HEK293T (cell line): ENCODE results near the gene PER3.

Experiments
- CTCF ChIA-PET: fragments of 350-600 bp; formaldehyde crosslinking; extraction: SDS; loops from one replicate; lab custom pipeline; 2021; ENCODE audit warnings: antibody characterized with exemption, inconsistent platforms; lab: Yijun Ruan, JAX
- POLR2A ChIA-PET: fragments of 350-600 bp; formaldehyde crosslinking; extraction: SDS; loops from one replicate; lab custom pipeline; 2020; ENCODE audit warnings: antibody characterized with exemption, inconsistent platforms; lab: Yijun Ruan, JAX
- DNase-seq: peaks from one replicate; pipeline ENCODE4 v3.0.0; 2012; ENCODE audit warnings: mixed read lengths; ENCODE audit errors: extremely low spot score
- ARNT ChIP-seq: fragments of 450-650 bp; IDR thresholded peaks from 2 replicates; pipeline ENCODE4 v1.6.1; 2017; ENCODE audit warnings: mild to moderate bottlenecking
- BHLHE40 ChIP-seq: fragments of 450-650 bp; IDR thresholded peaks from 2 replicates; pipeline ENCODE4 v1.6.1; 2016; ENCODE audit warnings: mild to moderate bottlenecking, moderate library complexity, borderline replicate concordance
- CTBP1 ChIP-seq: fragments of 450-650 bp; IDR thresholded peaks from 2 replicates; pipeline ENCODE4 v1.6.1; 2016; ENCODE audit warnings: borderline replicate concordance
- ELF4 ChIP-seq: fragments of 450-650 bp; IDR thresholded peaks from 2 replicates; pipeline ENCODE4 v1.6.1; 2017; ENCODE audit warnings: antibody characterized with exemption
- FOXA1 ChIP-seq: fragments of 450-650 bp; IDR thresholded peaks from 2 replicates; pipeline ENCODE4 v1.6.1; 2016; ENCODE audit warnings: mild to moderate bottlenecking
- FOXK2 ChIP-seq: fragments of 450-650 bp; IDR thresholded peaks from 2 replicates; pipeline ENCODE4 v1.6.1; 2016; ENCODE audit warnings: mild to moderate bottlenecking
- FOXM1 ChIP-seq: fragments of 450-650 bp; IDR thresholded peaks from 2 replicates; pipeline ENCODE4 v1.6.1; 2017; ENCODE audit warnings: mild to moderate bottlenecking, borderline replicate concordance
- HDGF ChIP-seq: fragments of 450-650 bp; IDR thresholded peaks from 2 replicates; pipeline ENCODE4 v1.6.1; 2017; ENCODE audit warnings: antibody characterized with exemption, borderline replicate concordance
- L3MBTL2 ChIP-seq: fragments of 450-650 bp; conservative IDR thresholded peaks from 2 replicates; pipeline ENCODE4 v1.6.1; 2016; ENCODE audit warnings: mild to moderate bottlenecking
- LEF1 ChIP-seq: fragments of 450-650 bp; IDR thresholded peaks from 2 replicates; pipeline ENCODE4 v1.6.1; 2017; ENCODE audit warnings: mild to moderate bottlenecking, borderline replicate concordance
- NFRKB ChIP-seq: fragments of 450-650 bp; IDR thresholded peaks from 2 replicates; pipeline ENCODE4 v1.6.1; 2016; ENCODE audit warnings: mild to moderate bottlenecking, moderate library complexity
- PKNOX1 ChIP-seq: fragments of 450-650 bp; IDR thresholded peaks from 2 replicates; pipeline ENCODE4 v1.6.1; 2016
- SP1 ChIP-seq: fragments of 450-650 bp; IDR thresholded peaks from 2 replicates; pipeline ENCODE4 v1.6.1; 2017
- SUZ12 ChIP-seq: fragments of 450-650 bp; IDR thresholded peaks from 2 replicates; pipeline ENCODE4 v1.6.1; 2016; ENCODE audit warnings: mild to moderate bottlenecking
- TARDBP ChIP-seq: fragments of 450-650 bp; IDR thresholded peaks from 2 replicates; pipeline ENCODE4 v1.6.1; 2016
- ZNF384 ChIP-seq: fragments of 450-650 bp; IDR thresholded peaks from 2 replicates; pipeline ENCODE4 v1.6.1; 2016

Gene PER3

DNA sequence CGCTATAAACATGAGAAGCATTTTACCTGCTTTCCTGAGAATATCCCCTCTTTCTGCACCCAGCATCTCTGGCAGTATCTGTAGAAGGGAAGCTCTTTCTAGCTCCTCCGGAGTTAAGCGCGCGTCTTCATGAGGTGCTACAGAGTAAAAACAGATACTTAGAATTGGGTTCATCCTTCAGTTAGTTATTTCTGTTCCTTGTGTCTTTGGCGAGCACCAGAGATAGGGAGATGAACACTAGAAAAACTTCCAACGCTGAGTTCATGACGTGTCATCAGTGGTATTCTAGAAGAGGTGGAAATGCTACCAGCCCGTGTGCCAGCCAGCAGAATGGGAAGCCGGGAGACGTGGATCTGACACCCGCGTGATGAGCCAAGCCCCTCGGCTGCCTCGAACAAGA lies 66.7 kb downstream of the PER3 start:
- TF ChIP-seq ZNF384 (no peak), NFRKB (no peak), LEF1 (no peak), L3MBTL2 (no peak), FOXK2 (no peak), SUZ12 (no peak), PKNOX1 (no peak), CTBP1 (no peak), BHLHE40 (no peak), SP1 (no peak), FOXA1 (no peak), TARDBP (no peak), FOXM1 (no peak), ELF4 (no peak), ARNT (no peak), HDGF (no peak)
- POLR2A ChIA-PET, result no interaction called here
- CTCF ChIA-PET, result no interaction called here
- DNase-seq, result no peak

- no peak for DNase-seq
- POLR2A ChIA-PET, result no interaction called here
- CTCF ChIA-PET, result no interaction called here
- TF ChIP-seq PKNOX1 (peak; percentile 41), BHLHE40 (no peak)
Observed at GRCh38 chr1:7852804-7853683, 69.0 kb downstream of the PER3 start, which contains the start of gene UTS2. Gene UTS2, minus strand, starts transcription at chr1:7853065. Its CDS starts 62 bp downstream, at chr1:7853003.

- no peak for DNase-seq
- ChIA-PET CTCF (no interaction called here), POLR2A (no interaction called here)
- TF ChIP-seq FOXK2 (no peak), ZNF384 (no peak), TARDBP (no peak), ARNT (no peak), BHLHE40 (no peak), NFRKB (no peak), FOXA1 (no peak), LEF1 (no peak), FOXM1 (no peak), PKNOX1 (no peak), SP1 (no peak), ELF4 (no peak), L3MBTL2 (no peak), SUZ12 (no peak)
Observed at GRCh38 chr1:7853684-7854026, 69.6 kb downstream of the PER3 start.

DNA sequence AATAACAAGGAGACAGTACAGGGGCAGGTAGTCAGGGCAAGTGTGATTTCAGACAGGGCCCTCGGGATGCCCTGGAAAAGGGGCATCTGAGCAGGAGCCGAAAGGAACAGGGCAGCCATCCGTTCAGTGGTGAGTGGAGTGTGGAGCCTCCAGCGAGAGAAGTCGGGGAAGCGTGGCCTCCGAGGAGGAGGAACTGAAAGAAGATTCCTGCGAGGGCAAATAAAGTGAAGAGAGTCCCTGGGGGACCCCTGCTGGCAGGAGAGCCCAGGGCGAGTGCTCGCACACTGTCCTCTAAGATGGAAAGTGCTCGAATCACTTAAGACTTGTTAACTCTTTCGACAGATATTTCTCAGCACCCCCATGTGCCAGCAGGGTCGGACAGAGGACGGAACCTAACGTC lies 72.3 kb downstream of the PER3 start:
- CTCF ChIA-PET, result no interaction called here
- DNase-seq, result no peak
- POLR2A ChIA-PET, result no interaction called here
- TF ChIP-seq ELF4 (no peak), PKNOX1 (no peak), ARNT (no peak), SUZ12 (no peak), FOXK2 (no peak), CTBP1 (no peak), SP1 (no peak), TARDBP (no peak)

GRCh38 chr1:7857000-7857399 lies 72.9 kb downstream of the PER3 start:
- TF ChIP-seq SP1 (no peak), CTBP1 (no peak), ARNT (no peak)
- CTCF ChIA-PET, result no interaction called here

GRCh38 chr1:7857985-7858384 lies 73.9 kb downstream of the PER3 start:
- ChIA-PET POLR2A (no interaction called here), CTCF (interaction anchor here (0.6 kb wide), 1 partner anchor 367 kb away, joined by 4 read pairs; no protein-coding TSS in a partner anchor)
- no peak for DNase-seq
- TF ChIP-seq ZNF384, result no peak
- no peak for TF ChIP-seq SUZ12
- no peak for TF ChIP-seq CTBP1
- no peak for TF ChIP-seq BHLHE40
- TF ChIP-seq TARDBP, result no peak
- TF ChIP-seq FOXA1, result no peak
- no peak for TF ChIP-seq PKNOX1
- no peak for TF ChIP-seq ARNT
- no peak for TF ChIP-seq ELF4
- TF ChIP-seq FOXK2, result no peak
- no peak for TF ChIP-seq HDGF
- no peak for TF ChIP-seq FOXM1
- TF ChIP-seq L3MBTL2, result no peak
- no peak for TF ChIP-seq LEF1
- TF ChIP-seq SP1, result no peak
- no peak for TF ChIP-seq NFRKB

More at GRCh38 chr1:7857000-7857399, 72.9 kb downstream of the PER3 start:
- POLR2A ChIA-PET, result no interaction called here
- no peak for DNase-seq
